HepG2 (cell line): ENCODE results near the gene COA7. TPM values are rescaled to one million over a fixed set of nuclear protein-coding genes. Genes with fewer than 3 reads are reported as not detected.
A peak's percentile ranks its signal among the peaks of the same experiment; 100 is the strongest.

ENCODE experiments used
- ATAC-seq: fragments of 200-7000 bp; cut with Tn5 transposase; 3 replicates; pipeline ENCODE4 v1.9.1; 2020; ENCODE audit warnings: mild to moderate bottlenecking, moderate library complexity
- BruUV-seq: library from RNA; stranded (reverse); fragments of 400-500 nt; replicated peaks from 2 replicates; lab custom pipeline; 2021; lab: Mats Ljungman, UMichigan
- CTCF ChIA-PET: fragments of 300-600 bp; formaldehyde crosslinking; extraction: SDS; loops from one replicate; lab custom pipeline; 2021; ENCODE audit warnings: low total read pairs, inconsistent platforms, low intra/inter-chr PET ratio; lab: Yijun Ruan, JAX
- POLR2A ChIA-PET: fragments of 350-600 bp; sonication (Branson Sonifier 250); formaldehyde crosslinking; loops from one replicate; lab custom pipeline; 2020; ENCODE audit warnings: antibody characterized with exemption, inconsistent platforms; lab: Yijun Ruan, JAX
- DNase-seq: peaks from one replicate; pipeline ENCODE4 v3.0.0-alpha.2; 2015; ENCODE audit warnings: low spot score
- FAIRE-seq: peaks from 3 replicates; lab custom pipeline; 2011; peaks lifted over from hg19 to GRCh38; lab: Jason Lieb, UNC
- H2AFZ ChIP-seq: one replicate; pipeline ENCODE4 v1.6.1; 2011; ENCODE audit warnings: low read length, inconsistent platforms
- H3K27ac ChIP-seq: fragments of 300-600 bp; 3 replicates; pipeline ENCODE4 v1.8.0; 2011; ENCODE audit warnings: mixed run types, mild to moderate bottlenecking, mixed read lengths, low read length, inconsistent platforms; ENCODE audit not compliant: insufficient read depth; ENCODE audit errors: extremely low read length
- H3K27me3 ChIP-seq, 2 experiments: fragments of 200-600 bp in 1 of 2; 2 replicates in 1 of 2; 3 replicates in 1 of 2; pipeline versions ENCODE4 v1.6.0 to v1.8.0; 2011; ENCODE audit warnings: low read length in 2 of 2, mild to moderate bottlenecking in 2 of 2, moderate library complexity in 2 of 2, inconsistent platforms in 1 of 2; ENCODE audit not compliant: insufficient read depth in 2 of 2, control insufficient read depth in 1 of 2
- H3K36me3 ChIP-seq, 2 experiments: fragments of 200-600 bp in 1 of 2; replicated peaks in 1 of 2; 2 replicates in 1 of 2; 3 replicates in 1 of 2; pipeline versions ENCODE4 v1.5.1 to v1.8.0; 2011; ENCODE audit warnings: low read length in 2 of 2, inconsistent platforms in 1 of 2; ENCODE audit not compliant: insufficient read depth in 2 of 2, control insufficient read depth in 1 of 2
- H3K4me1 ChIP-seq: 2 replicates; pipeline ENCODE4 v1.5.1; 2012; ENCODE audit warnings: low read length, inconsistent platforms; ENCODE audit not compliant: insufficient read depth
- H3K4me2 ChIP-seq: 2 replicates; pipeline ENCODE4 v1.6.0; 2011; ENCODE audit warnings: low read depth, low read length, inconsistent platforms
- H3K4me3 ChIP-seq, 3 experiments: fragments of 200-600 bp in 1 of 3; sonication (generic), shearing (Covaris generic) in 1 of 3; replicated peaks in 1 of 3; 2 replicates each; pipeline ENCODE4 v1.5.1; 2011 to 2016; ENCODE audit warnings: low read length in 3 of 3, inconsistent platforms in 2 of 3, low read depth in 2 of 3, mild to moderate bottlenecking in 2 of 3, control low read depth in 1 of 3, mixed read lengths in 1 of 3; ENCODE audit not compliant: insufficient read depth in 1 of 3
- H3K79me2 ChIP-seq: one replicate; pipeline ENCODE4 v1.6.1; 2011; ENCODE audit warnings: low read length, inconsistent platforms; ENCODE audit not compliant: insufficient read depth
- H3K9ac ChIP-seq: 2 replicates; pipeline ENCODE4 v1.6.0; 2011; ENCODE audit warnings: mild to moderate bottlenecking, low read depth, low read length, inconsistent platforms; ENCODE audit not compliant: insufficient read depth
- H3K9me3 ChIP-seq: 2 replicates; pipeline ENCODE4 v1.5.1; 2012; ENCODE audit warnings: mild to moderate bottlenecking, low read length
- H4K20me1 ChIP-seq: 2 replicates; pipeline ENCODE4 v1.6.0; 2011; ENCODE audit warnings: inconsistent platforms, mild to moderate bottlenecking, low read length, moderate library complexity; ENCODE audit not compliant: insufficient read depth
- DNMT3B ChIP-seq: conservative IDR thresholded peaks from 2 replicates; pipeline ENCODE4 v1.6.1; 2016; ENCODE audit warnings: missing biosample characterization, control low read depth
- HES4 ChIP-seq: sonication (generic); formaldehyde crosslinking; IDR thresholded peaks from 2 replicates; pipeline ENCODE4 v1.9.0; 2021; ENCODE audit warnings: mild to moderate bottlenecking, missing genetic modification reagents, borderline replicate concordance
- KAT2B ChIP-seq: fragments of 150-350 bp; IDR thresholded peaks from 2 replicates; pipeline ENCODE4 v1.6.1; 2014; ENCODE audit warnings: low read depth, low read length, borderline replicate concordance
- KMT2A ChIP-seq: sonication (generic); formaldehyde crosslinking; IDR thresholded peaks from 2 replicates; pipeline ENCODE4 v1.4.0; 2020; ENCODE audit warnings: missing genetic modification reagents
- MLXIP ChIP-seq: sonication (generic); formaldehyde crosslinking; IDR thresholded peaks from 2 replicates; pipeline ENCODE4 v1.9.0; 2021; ENCODE audit warnings: missing genetic modification reagents, borderline replicate concordance
- PAX8 ChIP-seq: sonication (generic); formaldehyde crosslinking; IDR thresholded peaks from 2 replicates; pipeline ENCODE4 v1.8.0; 2022; ENCODE audit warnings: mild to moderate bottlenecking, missing genetic modification reagents, borderline replicate concordance
- POGK ChIP-seq: sonication (generic); formaldehyde crosslinking; conservative IDR thresholded peaks from 2 replicates; pipeline ENCODE4 v1.8.0; 2022; ENCODE audit warnings: mild to moderate bottlenecking, moderate library complexity, missing genetic modification reagents
- SPEN ChIP-seq: sonication (generic); formaldehyde crosslinking; IDR thresholded peaks from 2 replicates; pipeline ENCODE4 v1.5.1; 2020; ENCODE audit warnings: low read depth, mild to moderate bottlenecking, missing genetic modification reagents
- THRA ChIP-seq: sonication (generic); formaldehyde crosslinking; IDR thresholded peaks from 2 replicates; pipeline ENCODE4 v1.4.0; 2020; ENCODE audit warnings: missing genetic modification reagents, borderline replicate concordance
- ZBTB1 ChIP-seq: sonication (generic); formaldehyde crosslinking; IDR thresholded peaks from 2 replicates; pipeline ENCODE4 v1.4.0; 2020; ENCODE audit warnings: missing genetic modification reagents, borderline replicate concordance
- ZBTB7B ChIP-seq: sonication (generic); formaldehyde crosslinking; IDR thresholded peaks from 2 replicates; pipeline ENCODE4 v1.4.0; 2020; ENCODE audit warnings: missing genetic modification reagents
- ZNF510 ChIP-seq: sonication (generic); formaldehyde crosslinking; IDR thresholded peaks from 2 replicates; pipeline ENCODE4 v1.4.0; 2020; ENCODE audit warnings: low read depth, mild to moderate bottlenecking, missing genetic modification reagents
- ZNF576 ChIP-seq: sonication (generic); formaldehyde crosslinking; IDR thresholded peaks from 2 replicates; pipeline ENCODE4 v1.4.0; 2020; ENCODE audit warnings: mild to moderate bottlenecking, missing genetic modification reagents
- ZNF619 ChIP-seq: sonication (generic); formaldehyde crosslinking; IDR thresholded peaks from 2 replicates; pipeline ENCODE4 v1.4.0; 2020; ENCODE audit warnings: mild to moderate bottlenecking, missing genetic modification reagents
- WGBS: methylation state at CpG from one replicate; pipeline ENCODE4 v1.1.6; 2017; ENCODE audit warnings: low lambda C conversion rate; 5-methylcytosine and 5-hydroxymethylcytosine counted together
- in situ Hi-C: cut with HindIII; loops from 2 replicates; pipeline ENCODE4 v1.10.0; 2017; ENCODE audit warnings: low pct_unique_long_range_greater_than_20kb; ENCODE audit not compliant: extremely low pct_ligation_motif_present
- intact Hi-C: fragments of 100-400 bp; cut with micrococcal nuclease; formaldehyde crosslinking; loops from one replicate; pipeline ENCODE4 v1.10.0; 2022; ENCODE audit not compliant: unreplicated experiment
- polyA plus RNA-seq, 8 experiments: library from polyadenylated mRNA; depleted of rRNA in 3 of 8; stranded (reverse) in 7 of 8; unstranded in 1 of 8; fragments of >200 nt; fragmentation: Illumina TruSeq in 4 of 8; extraction: Trizol in 4 of 8; gene quantifications; 2 replicates each; pipeline versions ENCODE4 v1.2.1 to v1.2.3, GENCODE V29; 2011 to 2016; ENCODE audit warnings: low read depth in 4 of 8, missing spikeins in 1 of 8, mixed read lengths in 1 of 8; ENCODE audit not compliant: insufficient read depth in 1 of 8
- total RNA-seq, 5 experiments: library from RNA; depleted of rRNA; stranded (reverse); fragments of >200 nt; fragmentation: Illumina TruSeq; extraction: Trizol; gene quantifications; 2 replicates each; pipeline ENCODE4 v1.2.3, GENCODE V29; 2016; ENCODE audit warnings: low read depth in 1 of 5

COA7 gene
- total and polyA plus RNA-seq, 2 of the 13 experiments (the other 11 are each of a cell fraction or from before 2014, with no cell fraction given): 12.3 to 30.4 TPM

GRCh38 chr1:52702886-52703787 is 5.0 kb upstream of the COA7 start:
- H3K27me3 ChIP-seq: no peaks in the 10 kb centered on the region
- ATAC-seq: peak; percentile 92
- H3K4me2 ChIP-seq: peak overlapping the region; percentile 86
- CTCF ChIA-PET: no interaction called here
- H3K9me3 ChIP-seq: no peaks in the 10 kb centered on the region
- in situ Hi-C loops (loop anchor here (10.0 kb wide), 1 partner anchor 482 kb away; no protein-coding TSS in a partner anchor), intact Hi-C loops (loop anchor here (5.0 to 10.0 kb wide), 3 partner anchors 122 to 479 kb away; partner anchors contain the start of genes ECHDC2 and SCP2)
- peak; percentile 94 for DNase-seq
- WGBS: 0% methylated on average over 27 of the region's 35 CpGs
- peak overlapping the region; percentile 45 to 69 (median 49) for H3K4me3 ChIP-seq
- TSS peak; percentile 62 for BruUV-seq
- H3K79me2 ChIP-seq: no peaks in the 10 kb centered on the region
- no peaks in the 10 kb centered on the region for H3K36me3 ChIP-seq
- FAIRE-seq: peak; percentile 96
- POLR2A ChIA-PET: interaction anchor here (0.7 to 1.6 kb wide), 18 partner anchors 9 to 487 kb away, joined by 3 to 21 read pairs (median 4); partner anchors contain the start of genes ECHDC2, ORC1, PRPF38A and TUT4
- no peaks in the 10 kb centered on the region for H4K20me1 ChIP-seq
- peaks cover 49% of the 10 kb centered on the region for H3K4me1 ChIP-seq
- H3K9ac ChIP-seq: peak overlapping the region; percentile 74
- H2AFZ ChIP-seq: peak overlapping the region; percentile 46
- H3K27ac ChIP-seq: peak overlapping the region; percentile 76
- TF ChIP-seq ZBTB7B (peak; percentile 77), MLXIP (CRISPR knock-in tag) (peak; percentile 96), KAT2B (no peak), ZBTB1 (CRISPR knock-in tag) (no peak), PAX8 (CRISPR knock-in tag) (0 out of 2 replicates have a peak, but pooled peaks have one; percentile 68), THRA (CRISPR knock-in tag) (peak; percentile 43; the same call in 1 of the 2 replicates), DNMT3B (CRISPR knock-in tag) (peak; percentile 84; the same call in 1 of the 2 replicates), ZNF510 (CRISPR knock-in tag) (peak; percentile 94), SPEN (CRISPR knock-in tag) (peak; percentile 75; the same call in 1 of the 2 replicates), ZNF619 (CRISPR knock-in tag) (peak; percentile 86; the same call in 1 of the 2 replicates), HES4 (peak; percentile 89; the same call in 1 of the 2 replicates), POGK (CRISPR knock-in tag) (peak; percentile 90), KMT2A (CRISPR knock-in tag) (peak; percentile 71), ZNF576 (CRISPR knock-in tag) (0 out of 2 replicates have a peak, but pooled peaks have one; percentile 42)
